GM18526 (cell line): ENCODE results near the gene TKTL1.

Experiments used
- POLR2A ChIP-seq: IDR thresholded peaks from 3 replicates; pipeline ENCODE4 v1.6.1; 2011; ENCODE audit not compliant: insufficient read length; ENCODE audit errors: extremely low read depth

TKTL1 gene

GRCh38 chrX:154348646-154349358, 53.2 kb downstream of the TKTL1 start:
- TF ChIP-seq POLR2A: no peak

GRCh38 chrX:154349359-154349935, 53.9 kb downstream of the TKTL1 start:
- TF ChIP-seq POLR2A: no peak

GRCh38 chrX:154349979-154350378, 54.4 kb downstream of the TKTL1 start:
- TF ChIP-seq POLR2A: no peak

- no peak for TF ChIP-seq POLR2A
Observed at GRCh38 chrX:154350429-154351182, 55.0 kb downstream of the TKTL1 start.

GRCh38 chrX:154351183-154352011, 55.8 kb downstream of the TKTL1 start:
- no peak for TF ChIP-seq POLR2A

GRCh38 chrX:154352012-154352401, 56.4 kb downstream of the TKTL1 start:
- TF ChIP-seq POLR2A: no peak

GRCh38 chrX:154352466-154352865, 56.9 kb downstream of the TKTL1 start:
- no peak for TF ChIP-seq POLR2A

- TF ChIP-seq POLR2A: no peak
Observed at GRCh38 chrX:154353172-154353843, 57.7 kb downstream of the TKTL1 start.

- no peak for TF ChIP-seq POLR2A
Observed at GRCh38 chrX:154354013-154354412, 58.4 kb downstream of the TKTL1 start.

GRCh38 chrX:154354516-154354915, 58.9 kb downstream of the TKTL1 start:
- no peak for TF ChIP-seq POLR2A

GRCh38 chrX:154355094-154355775, 59.6 kb downstream of the TKTL1 start:
- no peak for TF ChIP-seq POLR2A

GRCh38 chrX:154355776-154356140, 60.2 kb downstream of the TKTL1 start:
- no peak for TF ChIP-seq POLR2A

GRCh38 chrX:154356596-154356995, 61.0 kb downstream of the TKTL1 start:
- TF ChIP-seq POLR2A: no peak

GRCh38 chrX:154357205-154357604, 61.6 kb downstream of the TKTL1 start:
- TF ChIP-seq POLR2A: no peak

GRCh38 chrX:154358011-154358410, 62.4 kb downstream of the TKTL1 start:
- TF ChIP-seq POLR2A: no peak

- no peak for TF ChIP-seq POLR2A
Observed at GRCh38 chrX:154358829-154359228, 63.2 kb downstream of the TKTL1 start.
